Uterus (tissue), 4 donors: ENCODE measurements around the gene FMO4. TPM values are rescaled to one million over a fixed set of nuclear protein-coding genes. Genes with fewer than 3 reads are reported as not detected.
"Not testable (repeated sequence)": the region's sequence is repeated elsewhere in the genome, so short reads cannot be mapped to it uniquely, and the experiment has no call there.

Source experiments
- DNase-seq, 2 donors: peaks; one replicate each; pipeline ENCODE4 v3.0.0-alpha.2; 2019 to 2020
- H3K27ac ChIP-seq, 2 donors: fragments of 200-600 bp; sonication (generic); 1 replicate in 1 of 2; 2 replicates in 1 of 2; pipeline ENCODE4 v1.5.1; 2016 to 2018
- H3K27me3 ChIP-seq, 2 donors: fragments of 200-600 bp; sonication (generic); one replicate each; pipeline ENCODE4 v1.5.1; 2018 to 2019; ENCODE audit warnings: control low read depth in 1 of 2
- H3K36me3 ChIP-seq, 2 donors: fragments of 200-600 bp; sonication (generic); one replicate each; pipeline ENCODE4 v1.5.1; 2019; ENCODE audit warnings: control low read depth in 1 of 2
- H3K4me1 ChIP-seq, 2 donors: fragments of 200-600 bp; sonication (generic); one replicate each; pipeline ENCODE4 v1.5.1; 2018 to 2019; ENCODE audit warnings: control low read depth in 1 of 2
- H3K4me3 ChIP-seq, 2 donors: fragments of 200-600 bp; sonication (generic); 1 replicate in 1 of 2; 2 replicates in 1 of 2; pipeline ENCODE4 v1.5.1; 2018 to 2019; ENCODE audit warnings: mild to moderate bottlenecking in 1 of 2
- H3K9me3 ChIP-seq, 2 donors: fragments of 200-600 bp; sonication (generic); one replicate each; pipeline ENCODE4 v1.5.1; 2019; ENCODE audit warnings: control low read depth in 1 of 2
- CTCF ChIP-seq, 4 experiments: fragments of 200-600 bp in 2 of 4; fragments of 450-650 bp in 2 of 4; sonication (generic) in 2 of 4; IDR thresholded peaks; one replicate each; pipeline ENCODE4 v1.5.1; 2016 to 2019; ENCODE audit warnings: antibody characterized with exemption in 4 of 4, mild to moderate bottlenecking in 2 of 4, moderate library complexity in 1 of 4
- POLR2A ChIP-seq, 2 donors: fragments of 450-650 bp; IDR thresholded peaks; one replicate each; pipeline ENCODE4 v1.6.1; 2016; ENCODE audit warnings: antibody characterized with exemption in 2 of 2, mild to moderate bottlenecking in 1 of 2, moderate library complexity in 1 of 2
- intact Hi-C: fragments of 100-400 bp; cut with DNase I; formaldehyde crosslinking; loops from one replicate; pipeline ENCODE4 v1.15.1; 2023; ENCODE audit warnings: low total_unique reads
- small RNA-seq: library from RNA; depleted of rRNA; stranded (forward); fragments of <200 nt; gene quantifications from one replicate; pipeline ENCODE3, GENCODE V24; 2016
- total RNA-seq, 4 donors: library from RNA; depleted of rRNA in 3 of 4; stranded (reverse); fragments of >200 nt in 3 of 4; gene quantifications; one replicate each; pipeline versions ENCODE4 v1.1.0 to v1.2.4, GENCODE V29; 2014 to 2023
- donor health status: DM: yes; HTN: yes; CAD: no.

Gene FMO4
- total RNA-seq, 4 donors from 2014 or later = 1.8 to 10.7 (median 4.0) TPM; not detected in 1

GRCh38 chr1:171381866-171382210 is 67.9 kb downstream of the FMO4 start:
- intact Hi-C loops = no loop called here
- H3K4me3 ChIP-seq = no peak overlapping the region
- H3K36me3 ChIP-seq = no peaks in the 10 kb centered on the region
- H3K27me3 ChIP-seq = no peaks in the 10 kb centered on the region
- no peak for TF ChIP-seq CTCF (IDR thresholded peaks at IDR 0.05)
- no peak for TF ChIP-seq POLR2A (IDR thresholded peaks at IDR 0.05)
- no peak for DNase-seq
- H3K27ac ChIP-seq = no peak overlapping the region
- no peaks in the 10 kb centered on the region for H3K9me3 ChIP-seq
- no peaks in the 10 kb centered on the region for H3K4me1 ChIP-seq

- TF ChIP-seq CTCF (IDR thresholded peaks at IDR 0.05) = no peak
- no peak for TF ChIP-seq POLR2A (IDR thresholded peaks at IDR 0.05)
- H3K36me3 ChIP-seq = no peaks in the 10 kb centered on the region
- H3K27ac ChIP-seq = no peak overlapping the region
- no peaks in the 10 kb centered on the region for H3K9me3 ChIP-seq
- intact Hi-C loops = no loop called here
- no peaks in the 10 kb centered on the region for H3K4me1 ChIP-seq
- no peak for DNase-seq
- no peak overlapping the region for H3K4me3 ChIP-seq
- H3K27me3 ChIP-seq = no peaks in the 10 kb centered on the region
Observed at GRCh38 chr1:171384496-171384895, 70.5 kb downstream of the FMO4 start.

- Histone ChIP-seq H3K4me1 (no peaks in the 10 kb centered on the region), H3K36me3 (no peaks in the 10 kb centered on the region), H3K27ac (no peak overlapping the region), H3K4me3 (no peak overlapping the region), H3K9me3 (no peaks in the 10 kb centered on the region), H3K27me3 (no peaks in the 10 kb centered on the region)
- DNase-seq = no peak
- intact Hi-C loops = no loop called here
- TF ChIP-seq CTCF (IDR thresholded peaks at IDR 0.05) (no peak), POLR2A (IDR thresholded peaks at IDR 0.05) (no peak)
Observed at GRCh38 chr1:171389171-171389570, 75.2 kb downstream of the FMO4 start.

GRCh38 chr1:171390740-171391139 is 76.8 kb downstream of the FMO4 start:
- H3K27ac ChIP-seq, H3K27me3 ChIP-seq, H3K9me3 ChIP-seq, H3K36me3 ChIP-seq, DNase-seq, H3K4me3 ChIP-seq, H3K4me1 ChIP-seq, intact Hi-C loops: not testable (repeated sequence)

Small RNA genes within 50 kb of the gene (small RNA-seq; reads per million reads assigned to genes)
- not detected for gene SRP14P4

Other genes starting within 250 kb of the FMO4 start
- 10 to 100 TPM in 1 of 4 donors, 1 to 10 TPM in 1, under 1 TPM in 2; 0.14 to 30.9 (median 1.1) TPM for gene FMO3, start 223.3 kb upstream of the FMO4 start, total RNA-seq
- gene FMO2, start 128.9 kb upstream of the FMO4 start, total RNA-seq = 10 to 100 TPM in 3 of 4 donors, 1 to 10 TPM in 1; 1.9 to 74.4 (median 29.4) TPM
- gene FMO1, start 65.7 kb upstream of the FMO4 start, total RNA-seq = 10 to 100 TPM in 1 of 4 donors, 1 to 10 TPM in 2, under 1 TPM in 1; 0.77 to 14.1 (median 2.7) TPM
- gene PRRC2C, start 171.3 kb downstream of the FMO4 start, total RNA-seq = 100 to 1,000 TPM in 1 of 4 donors, 10 to 100 TPM in 3; 32.1 to 210 (median 76.1) TPM